CD14-positive monocyte (primary cell): ENCODE measurements around the gene SLC39A10. TPM values are rescaled to one million over a fixed set of nuclear protein-coding genes. Genes with fewer than 3 reads are reported as not detected.

Experiments used
- DNase-seq, 3 donors: peaks; one replicate each; pipeline ENCODE4 v3.0.0-alpha.2; 2011 to 2022
- H2AFZ ChIP-seq: 2 replicates; pipeline ENCODE4 v1.6.0; 2012; ENCODE audit warnings: mild to moderate bottlenecking, low read depth, low read length, inconsistent platforms; ENCODE audit not compliant: insufficient read depth, poor library complexity, severe bottlenecking
- H3K27ac ChIP-seq, 2 donors: 1 replicate in 1 of 2; 2 replicates in 1 of 2; pipeline ENCODE4 v1.5.1; 2012 to 2013; ENCODE audit warnings: low read length in 2 of 2, control low read depth in 1 of 2, inconsistent platforms in 1 of 2, low read depth in 1 of 2, mild to moderate bottlenecking in 1 of 2
- H3K27me3 ChIP-seq, 2 donors: one replicate each; pipeline versions ENCODE4 v1.6.0 to v1.6.1; 2011 to 2013; ENCODE audit warnings: low read length in 2 of 2; ENCODE audit not compliant: control insufficient read depth in 2 of 2, insufficient read depth in 2 of 2
- H3K36me3 ChIP-seq, 2 donors: replicated peaks in 1 of 2; 1 replicate in 1 of 2; 2 replicates in 1 of 2; pipeline versions ENCODE4 v1.5.1 to v1.6.1; 2012 to 2013; ENCODE audit warnings: low read length in 2 of 2, control low read depth in 1 of 2, inconsistent platforms in 1 of 2, mild to moderate bottlenecking in 1 of 2; ENCODE audit not compliant: insufficient read depth in 2 of 2, control insufficient read depth in 1 of 2
- H3K4me1 ChIP-seq, 2 donors: 1 replicate in 1 of 2; 2 replicates in 1 of 2; pipeline versions ENCODE4 v1.5.1 to v1.6.1; 2012 to 2013; ENCODE audit warnings: low read length in 2 of 2, control low read depth in 1 of 2, inconsistent platforms in 1 of 2, mild to moderate bottlenecking in 1 of 2, moderate library complexity in 1 of 2; ENCODE audit not compliant: insufficient read depth in 2 of 2, control insufficient read depth in 1 of 2
- H3K4me2 ChIP-seq: replicated peaks from 2 replicates; pipeline ENCODE3; 2012; ENCODE audit warnings: low read length, moderate library complexity, mild to moderate bottlenecking; ENCODE audit not compliant: poor library complexity, severe bottlenecking; ENCODE audit errors: extremely low read depth
- H3K4me3 ChIP-seq, 3 experiments: fragments of 200-600 bp in 1 of 3; sonication (generic) in 1 of 3; replicated peaks in 1 of 3; 1 replicate in 2 of 3; 2 replicates in 1 of 3; pipeline ENCODE4 v1.5.1; 2011 to 2013; ENCODE audit warnings: low read length in 3 of 3, mild to moderate bottlenecking in 3 of 3, control low read depth in 2 of 3, low read depth in 2 of 3, inconsistent platforms in 1 of 3, moderate library complexity in 1 of 3
- H3K79me2 ChIP-seq: 2 replicates; pipeline ENCODE4 v1.6.0; 2012; ENCODE audit warnings: mild to moderate bottlenecking, control low read depth, inconsistent platforms, low read length, moderate library complexity; ENCODE audit not compliant: insufficient read depth
- H3K9ac ChIP-seq: 2 replicates; pipeline ENCODE4 v1.6.0; 2017; ENCODE audit warnings: low read length, mild to moderate bottlenecking; ENCODE audit not compliant: insufficient read depth, poor library complexity, severe bottlenecking
- H3K9me3 ChIP-seq, 2 donors: replicated peaks in 1 of 2; 1 replicate in 1 of 2; 2 replicates in 1 of 2; pipeline versions ENCODE4 v1.5.1 to v1.6.1; 2012 to 2013; ENCODE audit warnings: low read length in 2 of 2, control low read depth in 1 of 2; ENCODE audit not compliant: control insufficient read depth in 1 of 2, insufficient read depth in 1 of 2
- H4K20me1 ChIP-seq: 2 replicates; pipeline ENCODE4 v1.6.0; 2012; ENCODE audit warnings: mild to moderate bottlenecking, low read length, control low read depth, moderate library complexity; ENCODE audit not compliant: insufficient read depth
- H3K27ac Mint-ChIP-seq, 7 donors: one replicate each; pipeline ENCODE4 v1.8.0; 2020; ENCODE audit warnings: mild to moderate bottlenecking in 7 of 7, mixed read lengths in 7 of 7, moderate library complexity in 6 of 7, inconsistent platforms in 2 of 7
- H3K27me3 Mint-ChIP-seq, 3 donors: one replicate each; pipeline ENCODE4 v1.8.0; 2021 to 2022; ENCODE audit warnings: low read depth in 3 of 3, mild to moderate bottlenecking in 3 of 3, mixed read lengths in 3 of 3, moderate library complexity in 3 of 3, inconsistent platforms in 1 of 3
- H3K36me3 Mint-ChIP-seq, 2 donors: one replicate each; pipeline ENCODE4 v1.8.0; 2020; ENCODE audit warnings: mixed read lengths in 2 of 2, inconsistent platforms in 1 of 2, mild to moderate bottlenecking in 1 of 2
- H3K4me1 Mint-ChIP-seq: one replicate; pipeline ENCODE4 v1.8.0; 2020; ENCODE audit warnings: mild to moderate bottlenecking, mixed read lengths
- H3K4me3 Mint-ChIP-seq, 2 donors: one replicate each; pipeline ENCODE4 v1.8.0; 2020; ENCODE audit warnings: mild to moderate bottlenecking in 2 of 2, mixed read lengths in 2 of 2, moderate library complexity in 1 of 2
- H3K9me3 Mint-ChIP-seq, 7 donors: one replicate each; pipeline ENCODE4 v1.8.0; 2020 to 2022; ENCODE audit warnings: mixed read lengths in 7 of 7, mild to moderate bottlenecking in 6 of 7, moderate library complexity in 6 of 7, inconsistent platforms in 2 of 7
- CTCF ChIP-seq: fragments of 200-600 bp; IDR thresholded peaks from one replicate; pipeline ENCODE4 v1.8.0; 2022; ENCODE audit warnings: antibody characterized with exemption, mild to moderate bottlenecking
- WGBS: methylation state at CpG from one replicate; pipeline ENCODE4 v1.1.5; 2013; ENCODE audit warnings: missing lambda C conversion rate; ENCODE audit not compliant: insufficient coverage; 5-methylcytosine and 5-hydroxymethylcytosine counted together
- intact Hi-C, 2 donors: fragments of 100-400 bp; cut with micrococcal nuclease; formaldehyde crosslinking; loops; one replicate each; pipeline versions ENCODE4 v1.15.0 to v1.15.1; 2023
- polyA plus RNA-seq, 3 donors: library from polyadenylated mRNA; depleted of rRNA in 1 of 3; unstranded in 2 of 3; stranded (reverse) in 1 of 3; fragments of 300-500 nt in 2 of 3; fragments of >200 nt in 1 of 3; fragmentation: Illumina TruSeq in 2 of 3; gene quantifications; 1 replicate in 2 of 3; 2 replicates in 1 of 3; pipeline ENCODE4 v1.2.3, GENCODE V29; 2012 to 2021

Gene SLC39A10
- polyA plus RNA-seq, 3 donors, result 5.2 to 6.9 (median 5.2) TPM

DNA sequence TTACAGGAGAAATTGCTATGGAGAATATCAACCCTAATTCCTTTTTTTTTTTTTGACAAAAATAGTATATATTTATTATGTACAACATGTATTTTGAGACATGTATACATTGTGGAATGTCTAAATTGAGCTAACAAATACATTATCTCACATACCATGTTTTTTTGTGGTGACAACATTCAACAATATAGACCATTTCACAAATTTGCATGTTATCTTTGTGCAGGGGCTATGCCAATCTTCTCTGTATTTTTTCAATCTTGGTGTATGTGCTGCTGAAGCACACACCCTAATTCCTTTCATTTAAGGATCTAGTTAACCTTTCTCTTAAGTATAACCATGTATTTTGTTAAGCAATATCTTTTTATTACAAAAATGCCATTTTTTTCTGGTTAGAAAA lies 13.2 kb downstream of the SLC39A10 start:
- H3K27ac Mint-ChIP-seq, result no peak overlapping the region
- Histone ChIP-seq H3K4me2 (no peak overlapping the region), H4K20me1 (peaks cover 8% of the 10 kb centered on the region), H2AFZ (no peak overlapping the region), H3K4me3 (no peak overlapping the region), H3K9ac (no peak overlapping the region), H3K79me2 (no peaks in the 10 kb centered on the region), H3K27ac (no peak overlapping the region), H3K27me3 (no peaks in the 10 kb centered on the region), H3K36me3 (no peaks in the 10 kb centered on the region), H3K9me3 (no peaks in the 10 kb centered on the region), H3K4me1 (peaks cover 0 to 4% of the 10 kb centered on the region in 2 donors)
- no peak for TF ChIP-seq CTCF
- no peak for DNase-seq
- no peaks in the 10 kb centered on the region for H3K27me3 Mint-ChIP-seq
- H3K4me1 Mint-ChIP-seq, result peaks cover 7% of the 10 kb centered on the region
- H3K9me3 Mint-ChIP-seq, result no peaks in the 10 kb centered on the region
- H3K36me3 Mint-ChIP-seq, result peaks cover 0 to 1% of the 10 kb centered on the region in 2 donors
- intact Hi-C loops, result no loop called here
- no peak overlapping the region for H3K4me3 Mint-ChIP-seq

DNA sequence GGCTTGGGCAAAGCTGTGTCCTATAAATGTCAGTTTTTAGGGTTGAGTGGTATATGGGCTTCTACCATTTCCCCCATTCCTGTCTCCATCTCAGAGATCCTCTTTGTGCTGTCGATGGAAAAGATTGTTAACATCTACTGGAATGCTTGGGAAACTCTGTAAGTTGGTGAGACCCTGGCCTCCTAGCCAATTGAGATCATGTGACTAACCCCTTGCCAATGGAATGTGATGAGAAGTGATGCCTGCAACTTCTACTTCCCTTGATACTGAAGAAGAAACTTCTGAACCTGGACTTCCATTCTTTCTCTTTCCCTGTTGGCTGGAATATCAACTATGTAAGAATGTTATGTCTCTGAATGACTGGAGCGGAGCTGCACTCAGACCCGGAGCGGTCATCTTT lies 14.5 kb downstream of the SLC39A10 start:
- Mint-ChIP-seq H3K27ac (no peak overlapping the region), H3K4me1 (peaks cover 3% of the 10 kb centered on the region), H3K4me3 (no peak overlapping the region), H3K27me3 (no peaks in the 10 kb centered on the region), H3K36me3 (peaks cover 0 to 1% of the 10 kb centered on the region in 2 donors), H3K9me3 (peaks cover 0 to 3% (median 0%) of the 10 kb centered on the region in 7 donors)
- H3K4me3 ChIP-seq, result no peak overlapping the region
- no peak overlapping the region for H3K9ac ChIP-seq
- H3K9me3 ChIP-seq, result no peaks in the 10 kb centered on the region
- no peaks in the 10 kb centered on the region for H3K27me3 ChIP-seq
- TF ChIP-seq CTCF, result no peak
- no peaks in the 10 kb centered on the region for H3K36me3 ChIP-seq
- no peaks in the 10 kb centered on the region for H3K4me1 ChIP-seq
- peaks cover 6% of the 10 kb centered on the region for H4K20me1 ChIP-seq
- intact Hi-C loops, result no loop called here
- H3K79me2 ChIP-seq, result no peaks in the 10 kb centered on the region
- DNase-seq, result no peak
- no peak overlapping the region for H3K27ac ChIP-seq
- no CpG with 5 or more reads among the region's 4 CpGs for WGBS
- H3K4me2 ChIP-seq, result no peak overlapping the region
- H2AFZ ChIP-seq, result no peak overlapping the region
